ENCODE data around the gene FUT3. TPM values are rescaled to one million over a fixed set of nuclear protein-coding genes. Genes with fewer than 3 reads are reported as not detected.

FUT3 gene
- 0.08 TPM for polyA plus RNA-seq (2013, experiment 1 of 2)
- 0.07 TPM for polyA plus RNA-seq (2013, experiment 2 of 2)

DNA sequence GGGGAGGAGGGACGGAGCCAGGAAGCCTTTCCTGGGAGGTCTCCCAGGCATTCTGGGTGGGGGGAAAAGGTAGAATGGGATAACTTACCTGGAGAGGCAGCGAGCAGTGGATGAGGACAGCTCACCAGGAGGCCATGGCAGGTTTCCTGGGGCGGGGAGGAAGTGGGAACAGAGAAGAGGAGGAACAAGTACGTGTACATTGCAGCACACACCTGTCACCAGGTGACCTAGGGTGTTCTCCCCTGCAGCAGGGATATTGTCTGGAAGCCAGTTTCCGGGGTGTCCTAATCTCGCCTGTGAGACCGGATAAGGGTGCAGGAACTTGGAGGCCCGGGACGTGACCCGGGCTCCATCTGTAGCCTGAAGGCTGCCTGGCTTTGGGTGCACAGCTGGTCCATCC lies at the start of gene FUT3:
FUT3 (minus strand) TSS at position 148 of the 400 bp plus-strand sequence.
- Histone ChIP-seq H3K79me1 (ENCODE audit: low read length) (no peaks in the 10 kb centered on the region), H3K27ac (ENCODE audit: low read depth, low read length) (no peak within 1 kb of the TSS), H4K5ac (ENCODE audit: low read length) (no peak within 1 kb of the TSS), H3K27me3 (ENCODE audit: insufficient read depth, low read length, poor library complexity) (no peaks in the 10 kb centered on the region), H3K4me3 (ENCODE audit: low read length) (no peak within 1 kb of the TSS), H2BK120ac (ENCODE audit: low read depth, low read length) (no peak within 1 kb of the TSS), H3K18ac (ENCODE audit: low read length) (no peak within 1 kb of the TSS), H2BK5ac (ENCODE audit: low read length) (no peak within 1 kb of the TSS), H3K56ac (ENCODE audit: low read length) (no peak within 1 kb of the TSS), H3K79me2 (ENCODE audit: control insufficient read depth, insufficient read depth, low read length) (no peaks in the 10 kb centered on the region), H2BK15ac (replicated peaks; ENCODE audit: low read depth) (no peak within 1 kb of the TSS), H3K4ac (ENCODE audit: low read depth, low read length) (no peak within 1 kb of the TSS), H3K4me1 (ENCODE audit: control insufficient read depth, low read depth, low read length) (no peaks in the 10 kb centered on the region), H3K4me2 (ENCODE audit: low read length) (no peak within 1 kb of the TSS), H2AK5ac (ENCODE audit: low read length) (no peak within 1 kb of the TSS), H3K23ac (ENCODE audit: low read length) (no peak within 1 kb of the TSS), H4K8ac (ENCODE audit: low read depth, low read length) (no peak within 1 kb of the TSS), H3K36me3 (ENCODE audit: control insufficient read depth, insufficient read depth, low read length) (no peaks in the 10 kb centered on the region), H3K9ac (ENCODE audit: low read length) (no peak within 1 kb of the TSS)
- DNase-seq, result no peak
- no CpG with 5 or more reads among the region's 10 CpGs for WGBS (ENCODE audit: extremely low coverage, insufficient coverage, low lambda C conversion rate)

DNA sequence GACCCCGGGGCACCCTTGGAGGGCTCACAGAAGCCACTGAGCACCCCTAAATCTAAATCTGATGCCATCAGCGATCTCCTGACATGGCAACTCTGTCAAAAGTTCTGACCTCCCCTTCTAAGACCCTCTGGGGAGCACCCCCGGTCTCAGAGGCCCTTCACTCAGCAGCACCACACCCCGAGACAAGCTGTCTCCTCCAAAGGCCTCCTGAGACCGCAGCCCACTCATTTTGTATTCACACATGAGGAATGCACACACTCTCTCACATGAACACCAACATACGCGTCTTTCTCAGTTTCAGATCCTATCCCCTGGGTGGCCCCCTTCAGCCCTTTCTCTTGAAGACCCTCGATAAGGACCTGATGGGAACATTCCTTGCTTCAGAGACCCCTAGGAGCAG lies 49.7 kb upstream of the FUT3 start:
- Histone ChIP-seq H2BK5ac (ENCODE audit: low read length) (no peak overlapping the region), H3K4me1 (ENCODE audit: control insufficient read depth, low read depth, low read length) (no peaks in the 10 kb centered on the region), H2AK5ac (ENCODE audit: low read length) (no peak overlapping the region), H3K36me3 (ENCODE audit: control insufficient read depth, insufficient read depth, low read length) (peaks cover 4% of the 10 kb centered on the region), H3K79me1 (ENCODE audit: low read length) (peaks cover 17% of the 10 kb centered on the region), H3K4me2 (ENCODE audit: low read length) (no peak overlapping the region), H3K27ac (ENCODE audit: low read depth, low read length) (no peak overlapping the region), H4K5ac (ENCODE audit: low read length) (no peak overlapping the region), H3K56ac (ENCODE audit: low read length) (no peak overlapping the region), H3K9ac (ENCODE audit: low read length) (no peak overlapping the region), H3K18ac (ENCODE audit: low read length) (no peak overlapping the region), H3K79me2 (ENCODE audit: control insufficient read depth, insufficient read depth, low read length) (peaks cover 25% of the 10 kb centered on the region), H2BK120ac (ENCODE audit: low read depth, low read length) (no peak overlapping the region), H3K4ac (ENCODE audit: low read depth, low read length) (no peak overlapping the region), H3K27me3 (ENCODE audit: insufficient read depth, low read length, poor library complexity) (no peaks in the 10 kb centered on the region), H2BK15ac (replicated peaks; ENCODE audit: low read depth) (no peak overlapping the region), H3K23ac (ENCODE audit: low read length) (no peak overlapping the region), H4K8ac (ENCODE audit: low read depth, low read length) (peak overlapping the region; percentile 16), H3K4me3 (ENCODE audit: low read length) (no peak overlapping the region)
- no peak for DNase-seq
- WGBS (ENCODE audit: extremely low coverage, insufficient coverage, low lambda C conversion rate), result no CpG with 5 or more reads among the region's 8 CpGs

DNA sequence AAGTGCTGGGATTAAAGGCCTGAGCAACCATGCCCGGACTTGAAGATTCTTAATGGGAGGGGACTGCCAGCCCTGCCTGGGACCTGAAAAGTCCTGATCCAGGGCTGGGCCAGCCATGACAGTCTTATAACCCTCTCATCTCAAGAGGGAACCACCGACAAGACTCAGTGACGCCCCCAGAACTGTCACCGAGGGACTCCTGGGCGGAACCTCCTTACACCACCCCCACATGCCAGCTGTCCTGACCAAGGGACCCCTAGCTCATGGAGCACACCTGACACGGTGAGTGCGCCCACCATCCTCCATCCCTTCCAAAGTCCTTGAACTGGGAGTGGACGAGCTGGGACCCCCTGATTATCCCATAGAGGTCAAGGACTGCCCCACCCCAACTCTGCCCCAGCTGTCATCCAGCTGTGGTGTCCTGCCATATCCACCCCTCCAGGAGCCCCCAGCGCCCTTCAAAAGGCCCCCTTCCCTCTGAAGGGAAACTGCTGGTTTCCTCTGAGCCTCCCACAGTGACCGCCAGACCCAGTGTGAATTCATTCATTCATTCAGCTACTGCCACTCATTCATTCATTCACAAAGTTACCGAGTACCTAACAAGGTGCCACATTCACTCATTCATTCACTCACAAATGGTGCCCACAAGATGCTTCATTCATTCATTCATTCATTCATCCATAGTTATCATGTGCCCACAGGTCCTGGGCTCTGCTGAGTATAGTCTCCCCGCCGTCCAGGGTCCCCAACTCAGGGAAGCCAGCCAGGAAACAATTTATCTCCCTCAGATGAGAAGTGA lies 48.7 kb upstream of the FUT3 start:
- Histone ChIP-seq H2AK5ac (ENCODE audit: low read length) (no peak overlapping the region), H3K4me3 (ENCODE audit: low read length) (no peak overlapping the region), H3K79me2 (ENCODE audit: control insufficient read depth, insufficient read depth, low read length) (peaks cover 25% of the 10 kb centered on the region), H3K23ac (ENCODE audit: low read length) (no peak overlapping the region), H3K27ac (ENCODE audit: low read depth, low read length) (no peak overlapping the region), H3K9ac (ENCODE audit: low read length) (no peak overlapping the region), H3K79me1 (ENCODE audit: low read length) (peaks cover 17% of the 10 kb centered on the region), H3K4ac (ENCODE audit: low read depth, low read length) (no peak overlapping the region), H4K8ac (ENCODE audit: low read depth, low read length) (no peak overlapping the region), H3K4me2 (ENCODE audit: low read length) (no peak overlapping the region), H3K56ac (ENCODE audit: low read length) (no peak overlapping the region), H2BK15ac (replicated peaks; ENCODE audit: low read depth) (no peak overlapping the region), H2BK5ac (ENCODE audit: low read length) (no peak overlapping the region), H3K4me1 (ENCODE audit: control insufficient read depth, low read depth, low read length) (no peaks in the 10 kb centered on the region), H3K27me3 (ENCODE audit: insufficient read depth, low read length, poor library complexity) (no peaks in the 10 kb centered on the region), H3K36me3 (ENCODE audit: control insufficient read depth, insufficient read depth, low read length) (peaks cover 4% of the 10 kb centered on the region), H2BK120ac (ENCODE audit: low read depth, low read length) (no peak overlapping the region), H3K18ac (ENCODE audit: low read length) (no peak overlapping the region), H4K5ac (ENCODE audit: low read length) (no peak overlapping the region)
- WGBS (ENCODE audit: extremely low coverage, insufficient coverage, low lambda C conversion rate), result no CpG with 5 or more reads among the region's 13 CpGs
- no peak for DNase-seq

DNA sequence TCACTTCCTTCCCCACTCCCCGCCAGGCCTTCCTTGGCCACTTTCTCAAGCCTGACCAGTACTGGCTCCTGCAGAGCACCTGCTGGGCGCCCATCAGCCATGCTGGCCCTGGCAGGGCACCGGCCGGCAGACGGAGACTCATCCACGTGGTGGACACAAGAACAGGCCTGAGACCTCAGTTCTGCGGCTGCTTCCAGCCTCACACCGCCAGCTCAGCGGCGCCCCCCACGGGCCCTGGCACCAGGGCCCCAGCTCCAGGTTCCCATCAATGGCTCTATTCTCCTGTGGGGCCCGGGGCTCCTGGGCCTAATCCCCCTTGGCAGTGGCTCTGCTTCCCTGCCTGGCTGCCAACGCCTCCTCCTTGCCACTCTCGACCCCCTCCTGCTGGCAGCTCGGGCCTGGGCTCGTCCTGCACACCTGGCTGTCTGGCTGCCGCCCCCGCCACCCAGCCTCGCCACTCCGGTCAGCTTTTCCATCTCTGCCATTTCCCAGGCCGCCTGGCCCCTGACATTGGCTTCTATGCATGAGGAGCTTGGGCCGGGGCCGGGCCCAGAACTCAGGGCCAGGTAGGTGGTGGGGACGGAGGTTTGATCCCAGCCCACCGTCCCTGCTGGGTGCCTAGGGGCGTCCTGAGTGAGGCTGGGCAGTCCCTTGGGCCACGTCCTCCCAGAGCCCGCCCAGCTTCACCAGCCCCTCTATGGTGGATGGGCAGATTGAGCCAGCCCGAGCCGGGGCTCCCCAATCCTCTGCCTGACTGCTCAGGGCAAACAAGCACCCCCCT lies 46.1 kb upstream of the FUT3 start:
- Histone ChIP-seq H3K9ac (ENCODE audit: low read length) (no peak overlapping the region), H3K4me3 (ENCODE audit: low read length) (no peak overlapping the region), H3K27ac (ENCODE audit: low read depth, low read length) (no peak overlapping the region), H3K4me1 (ENCODE audit: control insufficient read depth, low read depth, low read length) (no peaks in the 10 kb centered on the region), H2AK5ac (ENCODE audit: low read length) (no peak overlapping the region), H3K79me1 (ENCODE audit: low read length) (peaks cover 10% of the 10 kb centered on the region), H4K8ac (ENCODE audit: low read depth, low read length) (no peak overlapping the region), H2BK5ac (ENCODE audit: low read length) (no peak overlapping the region), H3K23ac (ENCODE audit: low read length) (no peak overlapping the region), H2BK120ac (ENCODE audit: low read depth, low read length) (no peak overlapping the region), H2BK15ac (replicated peaks; ENCODE audit: low read depth) (no peak overlapping the region), H3K4ac (ENCODE audit: low read depth, low read length) (no peak overlapping the region), H3K56ac (ENCODE audit: low read length) (no peak overlapping the region), H3K27me3 (ENCODE audit: insufficient read depth, low read length, poor library complexity) (no peaks in the 10 kb centered on the region), H3K79me2 (ENCODE audit: control insufficient read depth, insufficient read depth, low read length) (peaks cover 15% of the 10 kb centered on the region), H3K4me2 (ENCODE audit: low read length) (no peak overlapping the region), H3K36me3 (ENCODE audit: control insufficient read depth, insufficient read depth, low read length) (peaks cover 4% of the 10 kb centered on the region), H3K18ac (ENCODE audit: low read length) (no peak overlapping the region), H4K5ac (ENCODE audit: low read length) (no peak overlapping the region)
- no CpG with 5 or more reads among the region's 30 CpGs for WGBS (ENCODE audit: extremely low coverage, insufficient coverage, low lambda C conversion rate)
- no peak for DNase-seq

DNA sequence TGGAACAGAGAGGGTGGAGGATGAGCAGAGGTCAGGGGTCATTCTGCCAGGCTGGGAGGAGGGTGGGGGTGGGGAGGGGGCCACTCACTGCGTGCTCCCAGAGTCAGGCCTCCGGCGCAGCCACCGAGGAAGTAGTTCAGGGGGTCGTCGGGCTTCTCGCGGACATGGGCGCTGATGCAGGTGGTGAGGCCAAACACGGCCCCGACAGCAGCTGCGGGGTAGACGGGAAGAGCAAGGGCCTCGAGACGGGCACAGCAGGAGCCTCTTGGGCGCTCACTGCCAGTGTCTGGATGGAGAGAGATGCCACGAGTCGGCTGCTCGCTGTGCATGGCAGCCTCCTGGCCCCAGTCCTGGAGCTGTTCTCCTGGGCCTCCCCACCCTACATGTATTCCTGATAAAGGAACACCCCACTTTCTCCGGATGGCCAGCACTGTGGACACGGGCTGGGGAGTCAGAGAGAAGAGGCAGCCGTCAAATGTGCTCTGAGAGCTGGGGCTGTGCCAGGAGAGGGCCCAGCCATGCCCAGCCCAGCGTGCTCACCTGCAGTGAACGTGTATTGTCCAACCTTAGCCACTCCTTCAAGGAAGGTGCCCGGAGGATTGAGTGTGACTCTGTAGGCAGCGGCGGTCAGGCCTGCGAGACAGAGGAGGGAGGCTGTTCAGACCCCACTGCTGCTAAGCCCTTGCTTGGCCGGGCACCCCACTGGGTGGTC lies 45.3 kb upstream of the FUT3 start:
- Histone ChIP-seq H3K18ac (ENCODE audit: low read length) (no peak overlapping the region), H3K4me1 (ENCODE audit: control insufficient read depth, low read depth, low read length) (no peaks in the 10 kb centered on the region), H4K8ac (ENCODE audit: low read depth, low read length) (no peak overlapping the region), H3K27ac (ENCODE audit: low read depth, low read length) (no peak overlapping the region), H4K5ac (ENCODE audit: low read length) (no peak overlapping the region), H3K56ac (ENCODE audit: low read length) (no peak overlapping the region), H3K23ac (ENCODE audit: low read length) (no peak overlapping the region), H2BK5ac (ENCODE audit: low read length) (no peak overlapping the region), H3K79me1 (ENCODE audit: low read length) (peaks cover 9% of the 10 kb centered on the region), H3K4me2 (ENCODE audit: low read length) (no peak overlapping the region), H3K4ac (ENCODE audit: low read depth, low read length) (no peak overlapping the region), H3K27me3 (ENCODE audit: insufficient read depth, low read length, poor library complexity) (no peaks in the 10 kb centered on the region), H2BK15ac (replicated peaks; ENCODE audit: low read depth) (no peak overlapping the region), H2BK120ac (ENCODE audit: low read depth, low read length) (no peak overlapping the region), H3K4me3 (ENCODE audit: low read length) (no peak overlapping the region), H3K9ac (ENCODE audit: low read length) (no peak overlapping the region), H3K79me2 (ENCODE audit: control insufficient read depth, insufficient read depth, low read length) (peaks cover 12% of the 10 kb centered on the region), H2AK5ac (ENCODE audit: low read length) (no peak overlapping the region), H3K36me3 (ENCODE audit: control insufficient read depth, insufficient read depth, low read length) (peaks cover 4% of the 10 kb centered on the region)
- no CpG with 5 or more reads among the region's 29 CpGs for WGBS (ENCODE audit: extremely low coverage, insufficient coverage, low lambda C conversion rate)
- DNase-seq, result no peak

Data from mesendoderm (in vitro differentiated cells).